Karpas-422 (cell line): ENCODE measurements around the gene CETN2. TPM values are rescaled to one million over a fixed set of nuclear protein-coding genes. Genes with fewer than 3 reads are reported as not detected.
"Not testable (repeated sequence)": the region's sequence is repeated elsewhere in the genome, so short reads cannot be mapped to it uniquely, and the experiment has no call there.

Source experiments
- DNase-seq: peaks from one replicate; pipeline ENCODE4 v3.0.0-alpha.2; 2015
- H2AFZ ChIP-seq: fragments of 200-600 bp; sonication (generic); 2 replicates; pipeline ENCODE4 v1.6.1; 2014; ENCODE audit warnings: antibody characterized with exemption, low read length, mixed read lengths
- H3K27ac ChIP-seq: fragments of 200-600 bp; sonication (generic); 2 replicates; pipeline ENCODE4 v1.5.1; 2014; ENCODE audit warnings: mild to moderate bottlenecking, low read length, moderate library complexity
- H3K27me3 ChIP-seq: fragments of 200-600 bp; sonication (generic); 2 replicates; pipeline ENCODE4 v1.6.1; 2014; ENCODE audit warnings: low read length, mixed read lengths
- H3K36me3 ChIP-seq: fragments of 200-600 bp; sonication (generic); 2 replicates; pipeline ENCODE4 v1.6.1; 2014; ENCODE audit warnings: low read length, mixed read lengths; ENCODE audit not compliant: insufficient read depth
- H3K4me1 ChIP-seq: fragments of 200-600 bp; sonication (generic); 2 replicates; pipeline ENCODE4 v1.6.1; 2014; ENCODE audit warnings: mild to moderate bottlenecking, low read length, mixed read lengths
- H3K4me2 ChIP-seq: fragments of 200-600 bp; sonication (generic); 2 replicates; pipeline ENCODE4 v1.6.1; 2014; ENCODE audit warnings: low read length, low read depth, mild to moderate bottlenecking; ENCODE audit not compliant: poor library complexity, severe bottlenecking
- H3K4me3 ChIP-seq: fragments of 200-600 bp; sonication (generic); 2 replicates; pipeline ENCODE4 v1.5.1; 2014; ENCODE audit warnings: mild to moderate bottlenecking, antibody characterized with exemption, low read length, mixed read lengths
- H3K79me2 ChIP-seq: fragments of 200-600 bp; sonication (generic); 2 replicates; pipeline ENCODE4 v1.6.1; 2014; ENCODE audit warnings: mild to moderate bottlenecking, low read length, mixed read lengths
- H3K9ac ChIP-seq: fragments of 200-600 bp; sonication (generic); 2 replicates; pipeline ENCODE4 v1.6.0; 2014; ENCODE audit warnings: low read length
- H3K9me2 ChIP-seq: fragments of 200-600 bp; sonication (generic), shearing (Covaris generic); replicated peaks from 2 replicates; pipeline ENCODE4 v1.6.0; 2014; ENCODE audit warnings: mild to moderate bottlenecking, low read length, moderate library complexity; ENCODE audit not compliant: insufficient read depth
- H3K9me3 ChIP-seq: fragments of 300-700, 200-600 bp; sonication (generic); 2 replicates; pipeline ENCODE4 v1.6.1; 2014; ENCODE audit warnings: low read length, mixed read lengths
- H4K20me1 ChIP-seq: fragments of 200-600 bp; sonication (generic); 2 replicates; pipeline ENCODE4 v1.6.1; 2014; ENCODE audit warnings: mild to moderate bottlenecking, antibody characterized with exemption, low read length, low read depth; ENCODE audit not compliant: insufficient read depth
- total RNA-seq: library from RNA; depleted of rRNA; stranded (reverse); fragments of >200 nt; shearing (Covaris generic); gene quantifications from 2 replicates; pipeline ENCODE4 v1.2.3, GENCODE V29; 2014; ENCODE audit warnings: low replicate concordance; rRNA removed

The CETN2 gene
- total RNA-seq, 1 experiment from 2014 or later, result 24.1 TPM

- no peak overlapping the region for H3K9ac ChIP-seq
- H2AFZ ChIP-seq, result no peak overlapping the region
- H4K20me1 ChIP-seq, result no peaks in the 10 kb centered on the region
- H3K27me3 ChIP-seq, result no peaks in the 10 kb centered on the region
- no peak overlapping the region for H3K4me3 ChIP-seq
- peak; percentile 27 for DNase-seq
- H3K4me1 ChIP-seq, result no peaks in the 10 kb centered on the region
- no peaks in the 10 kb centered on the region for H3K79me2 ChIP-seq
- H3K36me3 ChIP-seq, result no peaks in the 10 kb centered on the region
- no peaks in the 10 kb centered on the region for H3K9me3 ChIP-seq
- no peaks in the 10 kb centered on the region for H3K9me2 ChIP-seq
- H3K27ac ChIP-seq, result no peak overlapping the region
- H3K4me2 ChIP-seq, result no peak overlapping the region
Measured at GRCh38 chrX:152813206-152813605, 17.4 kb downstream of the CETN2 start.

GRCh38 chrX:152810403-152810802 is 20.2 kb downstream of the CETN2 start:
- no peak overlapping the region for H3K4me2 ChIP-seq
- no peak overlapping the region for H3K9ac ChIP-seq
- H3K79me2 ChIP-seq, result no peaks in the 10 kb centered on the region
- no peaks in the 10 kb centered on the region for H3K36me3 ChIP-seq
- H2AFZ ChIP-seq, result no peak overlapping the region
- H3K4me1 ChIP-seq, result no peaks in the 10 kb centered on the region
- H3K27me3 ChIP-seq, result no peaks in the 10 kb centered on the region
- H3K27ac ChIP-seq, result no peak overlapping the region
- no peaks in the 10 kb centered on the region for H3K9me2 ChIP-seq
- H3K9me3 ChIP-seq, result no peaks in the 10 kb centered on the region
- DNase-seq, result no peak
- no peaks in the 10 kb centered on the region for H4K20me1 ChIP-seq
- no peak overlapping the region for H3K4me3 ChIP-seq

DNA sequence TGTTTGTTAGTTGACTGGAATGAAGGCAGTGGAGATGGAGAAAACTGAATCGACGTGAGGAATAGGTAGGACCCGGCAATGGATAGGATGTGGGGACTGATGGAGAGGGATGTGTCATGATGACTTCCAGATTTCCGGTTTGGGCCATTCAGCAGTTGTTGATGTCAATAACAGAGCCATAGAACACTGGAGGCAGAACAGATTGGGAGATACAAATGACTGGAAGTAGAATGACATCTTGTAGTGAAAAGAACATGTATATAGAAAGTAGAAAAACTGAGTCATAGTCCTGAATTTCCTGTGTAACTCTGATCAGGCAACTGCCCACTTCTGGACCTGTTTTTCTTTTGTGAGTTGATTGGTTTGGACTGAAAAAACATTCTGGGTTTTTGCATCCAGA is 24.5 kb downstream of the CETN2 start:
- Histone ChIP-seq H3K79me2 (no peaks in the 10 kb centered on the region), H3K9me2 (no peaks in the 10 kb centered on the region), H3K27ac (no peak overlapping the region), H3K36me3 (no peaks in the 10 kb centered on the region), H3K4me3 (no peak overlapping the region), H3K9me3 (no peaks in the 10 kb centered on the region), H4K20me1 (no peaks in the 10 kb centered on the region), H3K9ac (no peak overlapping the region), H2AFZ (no peak overlapping the region), H3K27me3 (no peaks in the 10 kb centered on the region), H3K4me2 (no peak overlapping the region), H3K4me1 (peaks cover 3% of the 10 kb centered on the region; the same call in 1 of the 2 replicates)
- DNase-seq, result no peak

DNA sequence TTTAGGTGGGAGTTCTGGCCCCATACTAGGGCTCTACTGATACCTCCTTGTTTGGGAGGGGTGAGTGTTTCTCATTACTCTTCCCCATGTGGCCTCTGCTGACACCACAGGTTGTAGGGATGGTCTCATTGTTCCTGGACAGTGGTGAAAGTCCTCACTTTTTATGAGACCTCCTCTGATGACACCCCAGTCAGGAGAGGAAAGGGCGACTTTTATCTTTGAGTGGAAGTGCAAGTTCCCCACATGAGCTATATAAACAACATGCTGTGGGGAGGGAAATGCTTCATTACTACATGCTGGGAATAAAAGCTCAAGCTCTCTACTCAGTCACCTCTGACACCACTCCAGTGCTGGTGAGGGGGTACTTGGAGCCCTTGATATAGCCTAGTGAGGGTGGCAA is 31.6 kb downstream of the CETN2 start:
- no peak overlapping the region for H3K4me2 ChIP-seq
- H3K9me3 ChIP-seq, result no peaks in the 10 kb centered on the region
- no peaks in the 10 kb centered on the region for H4K20me1 ChIP-seq
- no peak overlapping the region for H3K4me3 ChIP-seq
- H3K9me2 ChIP-seq, result no peaks in the 10 kb centered on the region
- no peaks in the 10 kb centered on the region for H3K27me3 ChIP-seq
- DNase-seq, result no peak
- H3K79me2 ChIP-seq, result no peaks in the 10 kb centered on the region
- H2AFZ ChIP-seq, result no peak overlapping the region
- no peaks in the 10 kb centered on the region for H3K36me3 ChIP-seq
- peaks cover 3% of the 10 kb centered on the region; the same call in 1 of the 2 replicates for H3K4me1 ChIP-seq
- H3K27ac ChIP-seq, result no peak overlapping the region
- no peak overlapping the region for H3K9ac ChIP-seq

DNA sequence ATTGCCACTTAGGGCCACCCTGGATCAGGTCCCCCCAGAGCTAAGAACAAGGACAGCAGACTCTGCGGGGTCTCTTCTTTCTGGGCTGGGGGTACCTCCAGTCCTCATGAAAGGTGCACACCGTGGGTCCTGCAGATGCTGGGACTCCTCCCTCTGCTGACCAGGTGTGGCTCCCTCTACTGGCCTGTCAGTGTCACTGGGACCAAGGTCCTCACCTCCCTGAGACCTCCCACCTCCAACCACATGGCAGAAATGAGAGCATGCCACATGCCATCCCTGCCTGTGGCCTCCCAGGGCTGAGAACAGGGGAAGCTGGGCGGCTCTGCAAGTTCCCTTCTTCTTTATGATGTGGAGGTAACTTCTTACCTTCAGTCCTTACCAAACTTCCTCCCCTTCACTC is 43.5 kb downstream of the CETN2 start:
- not testable (repeated sequence) for DNase-seq

More for the DNA sequence above, 43.5 kb downstream of the CETN2 start:
- H2AFZ ChIP-seq, H3K36me3 ChIP-seq, H3K9ac ChIP-seq, H3K4me3 ChIP-seq, H3K4me2 ChIP-seq, H3K4me1 ChIP-seq, H3K79me2 ChIP-seq, H3K9me3 ChIP-seq, H4K20me1 ChIP-seq, H3K27ac ChIP-seq, H3K9me2 ChIP-seq, H3K27me3 ChIP-seq: not testable (repeated sequence)

Other genes with a start within 250 kb of the CETN2 start
- not detected in 2 replicates for gene GABRQ, start 192.9 kb downstream of the CETN2 start, total RNA-seq
- not detected in 2 replicates for gene MAGEA3, start 132.0 kb downstream of the CETN2 start, total RNA-seq
- not detected in 2 replicates for gene CSAG2, start 121.5 kb downstream of the CETN2 start, total RNA-seq
- gene MAGEA2B, start 116.1 kb downstream of the CETN2 start, total RNA-seq, result not detected in 2 replicates
- not detected in 2 replicates for gene CSAG1, start 97.0 kb downstream of the CETN2 start, total RNA-seq
- gene MAGEA12, start 97.0 kb downstream of the CETN2 start, total RNA-seq, result 0.36 TPM in 1 of 2 replicates, not detected in the other
- not detected in 2 replicates for gene MAGEA2, start 76.9 kb downstream of the CETN2 start, total RNA-seq
- gene CSAG3, start 71.5 kb downstream of the CETN2 start, total RNA-seq, result not detected in 2 replicates
- 1.6 TPM in 1 of 2 replicates, not detected in the other for gene MAGEA6, start 61.1 kb downstream of the CETN2 start, total RNA-seq
- 23.6 and 23.8 TPM in 2 replicates for gene NSDHL, start 306 bp upstream of the CETN2 start, total RNA-seq
- gene ZNF185, start 67.3 kb upstream of the CETN2 start, total RNA-seq, result 0.43 and 0.67 TPM in 2 replicates
- gene PNMA5, start 163.4 kb upstream of the CETN2 start, total RNA-seq, result not detected in 2 replicates
- gene PNMA3, start 225.7 kb upstream of the CETN2 start, total RNA-seq, result not detected in 2 replicates
- gene PNMA6A, start 241.7 kb upstream of the CETN2 start, total RNA-seq, result not detected in 2 replicates